AG20443 (cell line): ENCODE results near the gene TDRD5.

Source experiments
- DNase-seq: peaks from one replicate; pipeline ENCODE4 v3.0.0; 2012; ENCODE audit warnings: low spot score, mixed read lengths

TDRD5 gene, protein sequence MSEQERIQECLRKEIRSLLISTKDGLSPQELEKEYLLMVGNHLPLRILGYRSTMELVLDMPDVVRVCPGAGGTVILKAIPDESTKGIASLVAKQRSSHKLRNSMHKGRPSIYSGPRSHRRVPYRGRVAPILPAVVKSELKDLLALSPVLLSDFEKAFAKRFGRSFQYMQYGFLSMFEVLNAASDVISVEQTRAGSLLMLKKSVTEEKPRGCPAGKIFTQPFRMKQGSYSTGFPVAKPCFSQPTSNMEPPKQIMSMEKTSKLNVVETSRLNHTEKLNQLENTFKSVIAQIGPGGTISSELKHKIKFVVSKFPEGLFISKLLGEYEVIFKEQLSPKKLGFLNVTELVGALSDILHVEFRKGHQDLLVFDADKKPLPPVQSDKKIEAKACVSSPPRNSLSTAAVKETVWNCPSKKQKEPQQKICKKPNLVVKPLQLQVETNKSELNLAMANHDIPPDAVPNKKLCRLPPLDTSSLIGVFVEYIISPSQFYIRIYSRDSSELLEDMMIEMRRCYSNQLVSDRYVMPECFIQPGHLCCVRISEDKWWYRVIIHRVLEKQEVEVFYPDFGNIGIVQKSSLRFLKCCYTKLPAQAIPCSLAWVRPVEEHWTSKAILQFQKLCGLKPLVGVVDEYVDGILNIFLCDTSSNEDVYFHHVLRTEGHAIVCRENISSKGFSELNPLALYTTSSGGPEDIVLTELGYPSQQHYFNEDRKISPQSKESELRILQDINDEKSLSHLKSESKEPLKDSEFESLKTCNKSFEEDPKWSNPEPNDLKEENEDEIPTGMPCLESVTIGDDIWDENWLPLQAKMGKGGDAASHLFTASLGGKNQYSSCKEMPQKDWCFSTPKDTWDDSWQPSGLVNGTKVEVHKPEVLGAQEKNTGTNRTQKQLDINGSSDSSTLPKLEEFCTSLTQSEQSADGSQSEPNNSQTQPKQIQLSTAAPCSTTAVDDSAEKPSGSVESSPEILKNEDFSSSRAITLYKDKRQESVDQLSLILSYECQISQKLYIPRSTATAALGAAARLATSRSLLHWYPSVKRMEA

DNA sequence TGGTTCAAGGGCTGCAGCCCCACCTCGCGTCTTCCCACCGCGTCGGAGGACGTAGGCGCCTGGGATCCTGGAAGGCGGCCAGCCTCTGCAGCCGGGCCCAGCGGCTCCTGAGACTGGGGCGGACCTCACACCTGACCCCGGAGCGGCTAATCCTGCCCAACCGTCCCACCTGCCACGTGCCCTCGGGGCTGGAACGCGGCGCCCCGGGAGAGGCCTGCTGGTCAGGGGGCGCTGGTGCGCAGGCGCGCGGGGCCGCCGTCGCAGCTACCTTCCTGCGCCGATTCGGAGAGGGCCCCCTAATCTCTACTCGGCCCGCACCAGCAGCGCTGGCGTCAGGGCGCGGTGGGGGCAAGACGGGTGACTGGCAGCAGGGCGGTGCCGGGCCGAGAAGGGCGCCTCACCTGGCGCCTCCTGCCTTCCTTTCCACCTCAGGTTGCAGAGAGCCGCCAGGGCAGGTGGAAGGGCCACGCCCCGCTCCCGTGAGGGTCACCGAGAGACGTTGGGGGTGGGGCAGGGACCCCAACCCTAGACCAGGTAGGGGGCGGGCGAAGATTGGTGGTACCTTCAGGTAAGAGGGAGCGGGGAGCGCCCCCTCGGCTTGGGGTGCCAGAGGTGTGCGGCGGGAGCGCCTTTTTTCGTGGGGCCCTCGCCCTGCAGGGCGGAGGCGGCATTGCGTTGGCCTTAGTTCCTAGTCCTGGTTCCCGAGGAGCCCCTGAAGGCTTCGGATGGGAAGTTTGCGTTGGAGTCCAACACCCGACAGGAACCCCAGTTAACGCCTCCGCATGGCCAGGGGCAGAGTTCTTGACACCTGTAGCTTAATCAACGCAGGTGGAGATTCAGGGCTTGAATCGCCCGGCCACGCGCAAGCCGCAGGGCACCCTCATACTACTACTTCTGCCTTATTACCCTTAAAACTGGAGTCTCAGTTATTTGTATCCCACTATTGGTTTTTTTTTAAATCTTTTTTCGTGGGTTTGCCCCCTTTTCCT lies at the start of gene TDRD5:
Gene TDRD5 (plus strand): TSS at position 241 of the 989 bp plus-strand sequence. CDS start 784 bp downstream, outside the sequence.
- peak; percentile 66 for DNase-seq

GRCh38 chr1:179545321-179545720 lies 46.3 kb upstream of the TDRD5 start:
- no peak for DNase-seq

GRCh38 chr1:179547021-179547535 lies 44.6 kb upstream of the TDRD5 start:
- DNase-seq, result no peak

DNA sequence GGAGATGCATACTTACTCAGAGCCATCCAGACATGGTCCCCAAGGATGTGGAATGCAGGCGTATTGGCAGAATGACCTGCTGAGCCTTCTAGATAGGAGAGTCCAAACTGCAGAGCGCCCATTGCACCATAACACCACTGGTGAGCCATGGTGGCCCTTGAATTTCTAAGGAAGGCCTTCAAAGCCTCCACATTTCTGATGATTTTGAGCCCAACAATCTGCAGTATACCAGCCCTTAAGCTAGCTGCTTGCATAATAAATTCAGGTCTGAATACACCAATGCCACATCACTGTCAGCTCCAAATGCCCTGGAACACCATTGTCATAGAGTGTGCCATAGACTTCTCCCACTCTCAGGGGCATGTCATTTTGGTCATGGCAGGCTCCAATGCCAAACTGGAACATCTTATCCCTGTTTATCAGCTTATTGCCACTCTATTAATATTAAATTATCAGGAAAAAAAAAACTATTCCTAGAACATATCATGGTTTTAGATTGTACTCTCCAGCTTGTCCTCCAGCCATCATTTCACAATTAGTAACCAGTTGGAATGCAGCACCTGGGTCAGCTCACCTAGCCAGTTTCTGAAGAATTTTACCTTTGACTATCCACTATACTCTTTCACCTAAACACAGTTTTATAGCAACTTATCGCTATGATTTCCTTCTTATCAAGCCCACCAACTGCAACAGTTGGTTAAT lies 42.8 kb upstream of the TDRD5 start:
- DNase-seq, result no peak

DNA sequence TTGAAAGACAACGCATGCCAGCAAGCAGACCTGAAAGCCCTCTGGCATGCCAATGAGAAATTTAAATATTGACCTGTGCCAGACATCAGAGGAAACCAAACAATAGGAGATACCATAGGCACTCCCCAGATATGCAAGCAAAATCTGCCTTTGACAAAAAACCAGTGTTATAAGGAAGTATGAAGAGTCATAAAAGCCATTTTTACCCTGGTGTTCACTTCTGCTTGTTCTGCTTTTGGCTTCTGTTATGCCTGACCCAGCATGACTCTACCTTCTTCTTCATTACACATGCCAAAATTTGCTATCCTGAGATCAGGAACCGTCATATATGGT lies 42.3 kb upstream of the TDRD5 start:
- no peak for DNase-seq

DNA sequence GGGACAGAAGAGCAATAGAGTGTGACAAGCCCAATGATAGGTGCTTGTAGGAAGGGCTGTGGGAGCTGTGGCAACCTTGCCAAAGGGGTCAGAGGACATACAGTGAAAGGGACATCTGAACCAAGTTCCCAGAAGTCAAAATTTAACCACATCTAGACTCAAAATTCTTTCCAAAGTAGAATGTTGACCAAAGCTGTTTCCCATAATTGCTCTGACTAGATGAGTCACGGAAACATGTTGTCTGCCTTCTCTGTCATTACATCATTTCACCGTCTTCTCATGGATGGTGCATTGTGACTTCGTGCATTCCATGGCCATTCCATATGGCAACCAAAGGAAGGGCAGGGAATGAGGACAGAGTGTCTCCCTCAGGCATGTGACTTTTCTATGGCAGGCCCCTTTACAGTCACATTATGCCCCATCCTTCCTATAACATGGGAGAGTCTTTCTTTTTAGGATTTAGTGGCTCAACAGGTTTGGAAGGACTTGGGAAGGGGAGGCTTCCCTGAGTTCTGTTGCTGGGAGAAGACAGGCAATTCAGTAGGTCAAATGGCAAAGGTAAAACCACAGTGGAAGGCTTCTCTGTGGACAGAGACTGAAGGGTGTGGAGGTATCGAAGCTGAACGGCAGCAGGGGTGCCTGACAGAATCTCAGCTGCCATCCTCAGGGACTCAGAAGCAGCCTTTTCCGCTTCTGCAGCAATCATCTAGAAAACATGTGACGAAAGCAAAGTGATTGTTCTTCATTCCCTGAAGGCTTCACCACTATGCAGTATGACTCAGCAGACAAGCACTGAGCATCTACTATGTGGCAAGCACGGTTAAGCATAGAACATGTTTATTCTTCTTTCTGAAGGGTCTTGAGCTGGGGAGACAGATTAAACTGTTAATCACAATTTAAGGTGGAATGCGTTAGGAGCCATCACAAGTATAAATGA lies 40.6 kb upstream of the TDRD5 start:
- peak; percentile 50 for DNase-seq

DNA sequence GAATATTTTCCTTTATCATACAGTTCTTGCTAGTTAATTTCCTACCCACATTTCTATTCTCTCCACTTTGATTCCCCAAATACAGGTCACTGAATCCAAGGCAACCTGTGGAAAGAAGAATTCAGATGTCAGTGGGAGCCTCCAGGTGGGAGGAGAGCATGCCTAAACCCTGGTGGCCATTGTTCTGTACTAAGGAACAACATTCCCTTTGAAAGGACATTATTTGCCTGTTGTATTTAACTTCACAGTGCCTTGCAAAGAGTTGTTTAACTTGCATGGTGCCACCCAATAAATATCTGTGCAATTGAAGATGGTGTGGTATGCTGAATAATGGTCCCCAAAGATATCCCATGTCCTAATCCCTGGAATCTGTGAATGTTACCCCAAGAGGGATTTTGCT lies 37.2 kb upstream of the TDRD5 start:
- no peak for DNase-seq

- no peak for DNase-seq
Observed at GRCh38 chr1:179558078-179558477, 33.6 kb upstream of the TDRD5 start.

DNA sequence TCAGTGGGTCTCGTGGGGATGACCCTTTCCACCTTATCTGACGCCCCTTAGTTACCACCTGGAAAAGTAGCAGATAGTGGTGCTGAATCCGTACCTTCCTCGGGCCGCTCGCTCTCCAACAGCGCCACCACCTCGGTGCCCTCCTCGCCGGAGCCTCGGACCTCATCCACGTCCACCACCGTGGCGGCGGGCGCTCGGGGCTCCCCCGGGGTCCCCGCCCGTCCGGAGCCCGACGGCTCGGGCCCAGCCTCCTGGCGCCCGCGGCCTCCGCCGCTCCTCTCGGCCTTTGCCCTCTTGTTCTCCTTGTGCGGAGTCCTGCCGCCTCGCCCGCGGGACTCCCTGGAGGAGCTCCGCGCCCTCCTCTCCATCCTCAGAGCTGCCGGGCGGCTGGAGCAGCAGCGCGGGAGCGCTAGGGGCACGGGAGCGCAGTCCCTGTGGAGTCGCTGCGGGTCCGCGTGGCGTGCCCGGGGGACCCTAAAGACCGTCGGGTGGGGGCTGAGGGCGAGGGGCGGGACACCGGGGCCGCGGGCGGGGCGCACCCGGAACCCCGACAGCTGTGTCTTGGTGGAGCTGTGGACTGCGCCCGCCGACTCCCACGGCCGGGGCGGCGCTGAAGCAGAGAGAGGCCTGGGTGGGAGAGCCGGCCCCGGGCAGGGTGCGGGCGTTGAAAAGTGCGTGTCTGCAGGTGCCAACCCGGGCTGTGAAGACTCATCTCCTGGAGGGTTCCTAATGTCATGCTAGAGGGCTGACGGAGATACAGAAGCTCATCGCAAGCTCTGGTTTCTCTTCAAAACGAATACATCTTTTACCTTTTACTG lies 15.9 kb upstream of the TDRD5 start, which contains the start of gene NPHS2:
Gene NPHS2 (minus strand): TSS at position 452 of the 818 bp plus-strand sequence. CDS start 84 bp downstream, at position 368.
- DNase-seq, result no peak

- no peak for DNase-seq
Observed at GRCh38 chr1:179576509-179576908, 15.1 kb upstream of the TDRD5 start.

DNA sequence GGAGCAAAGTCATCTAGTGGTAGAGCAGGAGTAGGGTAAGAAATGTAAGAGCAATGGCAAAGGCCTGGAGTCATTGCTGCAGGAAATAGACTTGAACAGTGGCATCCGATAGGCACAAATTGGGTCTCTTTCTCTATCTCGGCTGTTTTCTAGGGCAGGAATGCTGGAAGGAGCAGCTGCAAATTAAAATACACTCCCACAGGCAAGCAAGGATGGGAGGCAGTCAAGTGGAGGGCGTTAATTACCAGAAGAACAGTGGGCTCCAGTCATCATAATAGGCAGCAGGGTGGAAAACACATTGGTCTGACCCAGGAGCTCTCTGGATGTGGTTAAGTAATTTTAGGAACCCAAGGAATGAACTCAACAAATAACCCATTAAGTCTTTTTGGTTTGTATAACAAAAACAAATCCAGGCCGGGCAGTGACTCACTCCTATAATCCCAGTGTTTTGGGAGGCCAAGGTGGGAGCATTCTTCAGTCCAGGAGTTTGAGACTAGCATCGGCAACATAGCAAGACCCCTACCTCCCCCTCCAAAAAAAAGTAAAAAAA lies 7.8 kb upstream of the TDRD5 start:
- no peak for DNase-seq

DNA sequence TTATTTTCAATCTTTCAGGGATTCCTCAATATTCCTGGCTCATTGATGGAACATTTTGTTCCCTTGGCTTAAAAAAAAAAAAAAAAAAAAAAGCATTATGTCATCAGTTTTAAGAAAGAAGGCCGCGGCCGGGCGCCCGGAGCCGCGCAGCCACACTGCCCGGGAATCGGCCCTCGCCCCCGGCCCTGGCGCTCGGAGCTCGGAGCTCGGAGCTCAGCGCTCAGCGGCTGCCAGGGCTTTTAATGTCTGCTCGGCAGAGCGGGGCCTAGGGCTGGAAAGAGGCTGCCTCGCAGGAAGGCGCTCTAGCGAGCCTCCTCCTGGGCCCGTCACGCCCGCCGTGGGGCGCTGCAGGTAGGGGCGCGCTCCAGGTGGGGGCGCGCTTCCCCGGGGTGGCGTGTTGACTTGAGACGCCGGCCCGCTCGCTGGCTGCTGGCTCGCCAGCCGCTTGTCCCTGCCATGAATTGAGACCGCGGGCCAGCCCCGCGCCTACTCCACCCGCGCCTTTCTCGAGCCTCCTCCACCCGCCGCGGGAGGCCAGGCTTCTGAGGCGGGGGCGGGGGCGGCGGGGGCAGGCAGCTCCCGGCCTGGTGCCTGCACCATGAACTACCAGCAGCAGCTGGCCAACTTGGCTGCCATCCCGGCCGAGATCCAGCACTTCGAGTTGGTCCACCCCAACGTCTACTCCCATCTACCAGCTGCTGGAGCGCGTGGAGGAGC lies 5.4 kb upstream of the TDRD5 start:
- peak; percentile 57 for DNase-seq

GRCh38 chr1:179587336-179587735 lies 4.3 kb upstream of the TDRD5 start:
- DNase-seq, result no peak

DNA sequence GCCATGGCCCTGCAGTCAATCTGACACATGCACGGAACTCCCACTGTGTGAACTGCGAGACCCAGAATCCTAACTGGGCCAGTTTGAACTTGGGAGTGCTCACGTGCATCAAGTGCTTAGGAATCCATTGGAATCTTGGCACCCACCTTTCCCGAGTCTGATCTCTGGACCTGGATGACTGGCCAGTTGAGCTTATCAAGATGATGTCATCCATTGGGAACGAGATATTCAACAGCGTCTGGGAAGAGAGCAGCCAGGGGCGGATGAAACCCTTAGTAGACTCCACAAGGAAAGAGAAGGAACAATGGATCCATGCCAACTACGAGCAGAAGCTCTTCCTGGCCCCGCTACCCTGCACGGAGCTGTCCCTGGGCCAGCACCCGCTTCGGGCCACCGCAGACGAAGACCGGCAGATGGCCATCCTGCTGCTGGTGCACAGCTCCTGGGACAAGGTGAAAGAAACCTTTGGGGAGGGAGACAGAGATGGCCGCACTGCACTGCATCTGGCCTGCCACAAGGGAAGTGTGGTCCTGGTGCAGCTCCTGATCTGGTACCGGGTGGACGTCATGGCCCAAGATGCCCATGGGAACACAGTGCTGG lies 3.1 kb upstream of the TDRD5 start:
- DNase-seq, result no peak

- DNase-seq, result no peak
Observed at GRCh38 chr1:179589509-179589908, 2.1 kb upstream of the TDRD5 start.

- no peak for DNase-seq
Observed at GRCh38 chr1:179590671-179591070, 961 bp upstream of the TDRD5 start.

DNA sequence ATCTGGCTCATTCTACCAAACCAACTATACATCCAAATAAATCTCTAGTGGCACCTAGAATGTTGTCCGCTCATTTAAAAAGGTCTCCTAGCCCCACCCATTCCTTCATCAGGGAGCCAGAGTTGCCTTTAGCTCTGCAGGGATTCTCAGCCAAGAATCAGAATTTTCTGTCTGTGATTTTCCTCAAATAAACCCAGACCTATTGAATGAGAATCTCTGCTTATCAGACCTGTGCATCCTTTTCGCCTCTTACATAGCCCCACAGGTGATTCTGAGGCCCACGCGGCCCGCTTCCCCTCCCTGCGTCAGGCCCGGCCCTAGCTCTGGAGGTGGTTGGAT lies 410 bp upstream of the TDRD5 start:
- no peak for DNase-seq
